NT2/D1 (cell line): ENCODE data around the gene ST6GALNAC3.

Experiments
- DNase-seq: peaks from one replicate; pipeline ENCODE4 v3.0.0-alpha.2; 2011; ENCODE audit warnings: low read depth, low spot score
- H3K27me3 ChIP-seq: 2 replicates; pipeline ENCODE4 v1.6.0; 2011; ENCODE audit warnings: mild to moderate bottlenecking; ENCODE audit not compliant: insufficient read length, insufficient read depth
- H3K36me3 ChIP-seq: 2 replicates; pipeline ENCODE4 v1.6.1; 2011; ENCODE audit warnings: mild to moderate bottlenecking, low read length, mixed read lengths; ENCODE audit not compliant: insufficient read depth, insufficient read length
- H3K4me1 ChIP-seq: 2 replicates; pipeline ENCODE4 v1.5.1; 2011; ENCODE audit not compliant: insufficient read depth, insufficient read length
- H3K4me3 ChIP-seq: 2 replicates; pipeline ENCODE4 v1.5.1; 2011; ENCODE audit warnings: low read depth; ENCODE audit not compliant: insufficient read length
- H3K9ac ChIP-seq: 2 replicates; pipeline ENCODE4 v1.6.0; 2011; ENCODE audit warnings: low read depth; ENCODE audit not compliant: insufficient read length
- H3K9me3 ChIP-seq: 2 replicates; pipeline ENCODE4 v1.5.1; 2011; ENCODE audit warnings: mild to moderate bottlenecking, low read length; ENCODE audit not compliant: insufficient read depth
- SUZ12 ChIP-seq: IDR thresholded peaks from 2 replicates; pipeline ENCODE4 v1.6.1; 2011; ENCODE audit not compliant: insufficient read length, insufficient read depth; ENCODE audit errors: extremely low read depth
- YY1 ChIP-seq: IDR thresholded peaks from 2 replicates; pipeline ENCODE4 v1.6.1; 2011; ENCODE audit not compliant: insufficient read length, insufficient read depth
- ZNF274 ChIP-seq: IDR thresholded peaks from 2 replicates; pipeline ENCODE4 v1.6.1; 2011; ENCODE audit warnings: mild to moderate bottlenecking, low read depth, low read length

ST6GALNAC3 gene

GRCh38 chr1:76179219-76179698 lies 104.7 kb downstream of the ST6GALNAC3 start:
- Histone ChIP-seq H3K27me3 (no peaks in the 10 kb centered on the region), H3K36me3 (no peaks in the 10 kb centered on the region), H3K9me3 (no peaks in the 10 kb centered on the region), H3K9ac (no peak overlapping the region), H3K4me1 (no peaks in the 10 kb centered on the region), H3K4me3 (no peak overlapping the region)
- no peak for TF ChIP-seq YY1
- no peak for TF ChIP-seq SUZ12
- TF ChIP-seq ZNF274 = no peak
- DNase-seq = no peak

- H3K4me3 ChIP-seq = no peak overlapping the region
- DNase-seq = no peak
- no peak overlapping the region for H3K9ac ChIP-seq
- no peaks in the 10 kb centered on the region for H3K9me3 ChIP-seq
- no peaks in the 10 kb centered on the region for H3K4me1 ChIP-seq
- no peaks in the 10 kb centered on the region for H3K27me3 ChIP-seq
- H3K36me3 ChIP-seq = no peaks in the 10 kb centered on the region
- TF ChIP-seq ZNF274 = no peak
- TF ChIP-seq YY1 = no peak
- TF ChIP-seq SUZ12 = no peak
These were observed 110.7 kb downstream of the ST6GALNAC3 start for GRCh38 chr1:76185207-76185606.

GRCh38 chr1:76186554-76187170 lies 112.1 kb downstream of the ST6GALNAC3 start:
- no peaks in the 10 kb centered on the region for H3K9me3 ChIP-seq
- no peaks in the 10 kb centered on the region for H3K36me3 ChIP-seq
- TF ChIP-seq SUZ12 (no peak), ZNF274 (no peak), YY1 (no peak)
- H3K27me3 ChIP-seq = no peaks in the 10 kb centered on the region
- no peak overlapping the region for H3K4me3 ChIP-seq
- H3K9ac ChIP-seq = no peak overlapping the region
- DNase-seq = no peak
- no peaks in the 10 kb centered on the region for H3K4me1 ChIP-seq

DNA sequence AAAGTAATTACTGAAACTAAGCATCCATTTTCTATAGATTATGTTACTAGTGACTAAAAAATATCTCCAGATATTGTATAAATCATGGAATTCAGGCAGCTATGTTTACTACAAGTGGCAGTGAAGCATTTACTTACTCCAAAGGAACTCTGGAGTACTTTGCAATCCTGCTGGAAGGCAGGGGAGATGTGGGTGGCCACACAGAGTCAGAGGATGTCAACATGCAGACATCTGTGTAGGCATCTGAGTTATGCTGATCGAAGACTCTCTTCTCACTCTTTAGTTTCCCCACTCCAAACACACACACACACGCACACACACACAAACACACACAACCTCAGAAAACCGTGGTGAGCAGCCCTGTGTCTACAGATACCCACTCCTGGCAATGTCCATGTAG lies 112.9 kb downstream of the ST6GALNAC3 start:
- no peak overlapping the region for H3K9ac ChIP-seq
- no peaks in the 10 kb centered on the region for H3K27me3 ChIP-seq
- no peaks in the 10 kb centered on the region for H3K4me1 ChIP-seq
- DNase-seq = no peak
- no peak for TF ChIP-seq YY1
- no peak for TF ChIP-seq SUZ12
- TF ChIP-seq ZNF274 = no peak
- no peak overlapping the region for H3K4me3 ChIP-seq
- no peaks in the 10 kb centered on the region for H3K36me3 ChIP-seq
- no peaks in the 10 kb centered on the region for H3K9me3 ChIP-seq

DNA sequence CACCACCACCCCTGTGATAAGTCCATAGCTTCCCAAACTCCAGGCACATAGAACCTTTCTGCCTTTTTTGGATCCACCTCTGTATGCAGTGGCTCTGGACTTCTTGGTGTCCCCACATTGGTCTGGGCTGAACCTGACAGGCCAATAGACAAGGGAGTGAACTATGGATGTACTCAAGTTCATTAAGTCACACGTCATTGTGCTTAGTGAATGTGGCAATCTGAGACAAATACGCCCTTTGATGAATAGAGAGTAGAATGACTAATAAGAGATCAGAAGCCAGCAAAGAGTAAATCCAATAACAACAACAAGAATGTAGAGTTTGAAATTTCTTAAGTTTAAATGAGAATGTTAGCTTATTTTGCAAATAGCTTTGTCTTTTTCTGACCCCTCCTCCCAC lies 114.8 kb downstream of the ST6GALNAC3 start:
- DNase-seq = no peak
- TF ChIP-seq SUZ12 = no peak
- no peak for TF ChIP-seq ZNF274

GRCh38 chr1:76190749-76191424 lies 116.3 kb downstream of the ST6GALNAC3 start:
- no peaks in the 10 kb centered on the region for H3K36me3 ChIP-seq
- DNase-seq = no peak
- no peaks in the 10 kb centered on the region for H3K4me1 ChIP-seq
- TF ChIP-seq ZNF274 = no peak
- TF ChIP-seq SUZ12 = no peak
- TF ChIP-seq YY1 = no peak
- no peaks in the 10 kb centered on the region for H3K9me3 ChIP-seq
- H3K27me3 ChIP-seq = no peaks in the 10 kb centered on the region
- H3K9ac ChIP-seq = no peak overlapping the region
- H3K4me3 ChIP-seq = no peak overlapping the region

More for the DNA sequence above, 114.8 kb downstream of the ST6GALNAC3 start:
- no peaks in the 10 kb centered on the region for H3K27me3 ChIP-seq
- no peak overlapping the region for H3K9ac ChIP-seq
- no peaks in the 10 kb centered on the region for H3K4me1 ChIP-seq
- no peak overlapping the region for H3K4me3 ChIP-seq
- no peaks in the 10 kb centered on the region for H3K36me3 ChIP-seq
- H3K9me3 ChIP-seq = no peaks in the 10 kb centered on the region

- Histone ChIP-seq H3K4me3 (no peak overlapping the region), H3K9ac (no peak overlapping the region), H3K36me3 (no peaks in the 10 kb centered on the region), H3K27me3 (no peaks in the 10 kb centered on the region), H3K9me3 (no peaks in the 10 kb centered on the region), H3K4me1 (no peaks in the 10 kb centered on the region)
- DNase-seq = no peak
- TF ChIP-seq YY1 (no peak), ZNF274 (no peak), SUZ12 (no peak)
These were observed 117.0 kb downstream of the ST6GALNAC3 start for GRCh38 chr1:76191561-76191960.
